ENCODE data around the gene NF1.

- TF ChIP-seq EZH2 (IDR thresholded peaks at IDR 0.05; ENCODE audit: insufficient read depth, low read length) = no peak
- TF ChIP-seq, protein P1, sequence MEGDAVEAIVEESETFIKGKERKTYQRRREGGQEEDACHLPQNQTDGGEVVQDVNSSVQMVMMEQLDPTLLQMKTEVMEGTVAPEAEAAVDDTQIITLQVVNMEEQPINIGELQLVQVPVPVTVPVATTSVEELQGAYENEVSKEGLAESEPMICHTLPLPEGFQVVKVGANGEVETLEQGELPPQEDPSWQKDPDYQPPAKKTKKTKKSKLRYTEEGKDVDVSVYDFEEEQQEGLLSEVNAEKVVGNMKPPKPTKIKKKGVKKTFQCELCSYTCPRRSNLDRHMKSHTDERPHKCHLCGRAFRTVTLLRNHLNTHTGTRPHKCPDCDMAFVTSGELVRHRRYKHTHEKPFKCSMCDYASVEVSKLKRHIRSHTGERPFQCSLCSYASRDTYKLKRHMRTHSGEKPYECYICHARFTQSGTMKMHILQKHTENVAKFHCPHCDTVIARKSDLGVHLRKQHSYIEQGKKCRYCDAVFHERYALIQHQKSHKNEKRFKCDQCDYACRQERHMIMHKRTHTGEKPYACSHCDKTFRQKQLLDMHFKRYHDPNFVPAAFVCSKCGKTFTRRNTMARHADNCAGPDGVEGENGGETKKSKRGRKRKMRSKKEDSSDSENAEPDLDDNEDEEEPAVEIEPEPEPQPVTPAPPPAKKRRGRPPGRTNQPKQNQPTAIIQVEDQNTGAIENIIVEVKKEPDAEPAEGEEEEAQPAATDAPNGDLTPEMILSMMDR (IDR thresholded peaks at IDR 0.05; ENCODE audit: insufficient read depth, low read depth, low read length) = no peak
Measured at GRCh38 chr17:31048780-31049179, 46.0 kb upstream of the NF1 start.

Measured in astrocyte (in vitro differentiated cells and primary cell).